ENCODE results near the gene ALMS1. TPM values are rescaled to one million over a fixed set of nuclear protein-coding genes. Genes with fewer than 3 reads are reported as not detected.
"Not testable (repeated sequence)": the region's sequence is repeated elsewhere in the genome, so short reads cannot be mapped to it uniquely, and the experiment has no call there.

Gene ALMS1
- total RNA-seq, 1 donor from 2014 or later = 20.0 TPM

GRCh38 chr2:73489053-73489452 is 103.4 kb downstream of the ALMS1 start:
- Mint-ChIP-seq H3K36me3 (ENCODE audit: low read depth) (peaks cover 25% of the 10 kb centered on the region), H3K27me3 (ENCODE audit: low read depth) (no peaks in the 10 kb centered on the region), H3K4me3 (ENCODE audit: unreplicated experiment) (no peak overlapping the region), H3K4me1 (ENCODE audit: low read depth) (peaks cover 6% of the 10 kb centered on the region), H3K9me3 (ENCODE audit: low read depth) (peaks cover 3% of the 10 kb centered on the region), H3K27ac (ENCODE audit: unreplicated experiment) (no peak overlapping the region)
- no peak for DNase-seq (ENCODE audit: low spot score)
- TF ChIP-seq, protein P1, sequence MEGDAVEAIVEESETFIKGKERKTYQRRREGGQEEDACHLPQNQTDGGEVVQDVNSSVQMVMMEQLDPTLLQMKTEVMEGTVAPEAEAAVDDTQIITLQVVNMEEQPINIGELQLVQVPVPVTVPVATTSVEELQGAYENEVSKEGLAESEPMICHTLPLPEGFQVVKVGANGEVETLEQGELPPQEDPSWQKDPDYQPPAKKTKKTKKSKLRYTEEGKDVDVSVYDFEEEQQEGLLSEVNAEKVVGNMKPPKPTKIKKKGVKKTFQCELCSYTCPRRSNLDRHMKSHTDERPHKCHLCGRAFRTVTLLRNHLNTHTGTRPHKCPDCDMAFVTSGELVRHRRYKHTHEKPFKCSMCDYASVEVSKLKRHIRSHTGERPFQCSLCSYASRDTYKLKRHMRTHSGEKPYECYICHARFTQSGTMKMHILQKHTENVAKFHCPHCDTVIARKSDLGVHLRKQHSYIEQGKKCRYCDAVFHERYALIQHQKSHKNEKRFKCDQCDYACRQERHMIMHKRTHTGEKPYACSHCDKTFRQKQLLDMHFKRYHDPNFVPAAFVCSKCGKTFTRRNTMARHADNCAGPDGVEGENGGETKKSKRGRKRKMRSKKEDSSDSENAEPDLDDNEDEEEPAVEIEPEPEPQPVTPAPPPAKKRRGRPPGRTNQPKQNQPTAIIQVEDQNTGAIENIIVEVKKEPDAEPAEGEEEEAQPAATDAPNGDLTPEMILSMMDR (IDR thresholded peaks at IDR 0.05) = no peak

- no peaks in the 10 kb centered on the region for H3K9me3 Mint-ChIP-seq (ENCODE audit: low read depth)
- H3K27me3 Mint-ChIP-seq (ENCODE audit: low read depth) = no peaks in the 10 kb centered on the region
- no peak overlapping the region for H3K27ac Mint-ChIP-seq (ENCODE audit: unreplicated experiment)
- H3K36me3 Mint-ChIP-seq (ENCODE audit: low read depth) = peaks cover 25% of the 10 kb centered on the region
- TF ChIP-seq, protein P1 (IDR thresholded peaks at IDR 0.05) = no peak
- DNase-seq (ENCODE audit: low spot score) = no peak
- no peak overlapping the region for H3K4me3 Mint-ChIP-seq (ENCODE audit: unreplicated experiment)
- peaks cover 4% of the 10 kb centered on the region for H3K4me1 Mint-ChIP-seq (ENCODE audit: low read depth)
Observed at GRCh38 chr2:73494031-73494430, 108.4 kb downstream of the ALMS1 start.

GRCh38 chr2:73503992-73504570 is 118.4 kb downstream of the ALMS1 start:
- peaks cover 7% of the 10 kb centered on the region for H3K4me1 Mint-ChIP-seq (ENCODE audit: low read depth)

GRCh38 chr2:73504850-73505249 is 119.2 kb downstream of the ALMS1 start:
- not testable (repeated sequence) for DNase-seq (ENCODE audit: low spot score); H3K4me3 Mint-ChIP-seq (ENCODE audit: unreplicated experiment); H3K4me1 Mint-ChIP-seq (ENCODE audit: low read depth); H3K27me3 Mint-ChIP-seq (ENCODE audit: low read depth); H3K27ac Mint-ChIP-seq (ENCODE audit: unreplicated experiment)
- Mint-ChIP-seq H3K36me3 (ENCODE audit: low read depth) (peaks cover 13% of the 10 kb centered on the region), H3K9me3 (ENCODE audit: low read depth) (peaks cover 39% of the 10 kb centered on the region)

More at GRCh38 chr2:73503992-73504570, 118.4 kb downstream of the ALMS1 start:
- Mint-ChIP-seq H3K27me3 (ENCODE audit: low read depth) (no peaks in the 10 kb centered on the region), H3K36me3 (ENCODE audit: low read depth) (peaks cover 13% of the 10 kb centered on the region), H3K9me3 (ENCODE audit: low read depth) (peaks cover 35% of the 10 kb centered on the region), H3K27ac (ENCODE audit: unreplicated experiment) (no peak overlapping the region), H3K4me3 (ENCODE audit: unreplicated experiment) (no peak overlapping the region)
- no peak for DNase-seq (ENCODE audit: low spot score)
- TF ChIP-seq, protein P1 (IDR thresholded peaks at IDR 0.05) = no peak

GRCh38 chr2:73510470-73510869 is 124.8 kb downstream of the ALMS1 start:
- Mint-ChIP-seq H3K36me3 (ENCODE audit: low read depth) (peaks cover 23% of the 10 kb centered on the region), H3K9me3 (ENCODE audit: low read depth) (peaks cover 50% of the 10 kb centered on the region)
- H3K4me3 Mint-ChIP-seq (ENCODE audit: unreplicated experiment); DNase-seq (ENCODE audit: low spot score); H3K27me3 Mint-ChIP-seq (ENCODE audit: low read depth); H3K4me1 Mint-ChIP-seq (ENCODE audit: low read depth); H3K27ac Mint-ChIP-seq (ENCODE audit: unreplicated experiment): not testable (repeated sequence)

DNA sequence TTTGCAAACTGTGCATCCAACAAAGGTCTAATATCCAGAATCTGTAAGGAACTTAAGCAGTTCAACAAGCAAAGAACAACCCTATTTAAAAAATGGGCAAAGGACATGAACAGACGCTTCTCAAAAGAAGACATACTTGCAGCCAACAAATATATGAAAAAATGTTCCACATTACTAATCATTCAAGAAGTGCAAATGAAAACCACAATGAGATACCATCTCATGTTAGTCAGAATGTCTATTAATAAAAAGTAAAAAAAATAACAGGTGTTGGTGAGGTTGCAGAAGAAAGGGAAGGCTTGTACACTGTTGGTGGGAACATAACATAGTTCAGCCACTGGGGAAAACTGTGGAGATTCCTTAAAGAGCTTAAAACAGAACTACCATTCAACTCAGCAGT is 130.4 kb downstream of the ALMS1 start:
- H3K4me1 Mint-ChIP-seq (ENCODE audit: low read depth) = no peaks in the 10 kb centered on the region
- peaks cover 25% of the 10 kb centered on the region for H3K36me3 Mint-ChIP-seq (ENCODE audit: low read depth)
- H3K27me3 Mint-ChIP-seq (ENCODE audit: low read depth) = no peaks in the 10 kb centered on the region
- TF ChIP-seq, protein P1 (IDR thresholded peaks at IDR 0.05) = no peak
- H3K9me3 Mint-ChIP-seq (ENCODE audit: low read depth) = peaks cover 24% of the 10 kb centered on the region
- no peak for DNase-seq (ENCODE audit: low spot score)
- H3K4me3 Mint-ChIP-seq (ENCODE audit: unreplicated experiment) = no peak overlapping the region
- no peak overlapping the region for H3K27ac Mint-ChIP-seq (ENCODE audit: unreplicated experiment)
